Stimulated activated CD4-positive, alpha-beta T cell treated with anti-CD3 and anti-CD28 coated beads, Interleukin-12 subunit alpha, Interleukin-12 subunit beta, amount 100 ng/mL, for 24 hours (primary cell): ENCODE measurements around the gene LRRC18.

Experiments
- DNase-seq, 2 experiments: peaks; one replicate each; pipeline ENCODE4 v3.0.0-alpha.2; 2020; ENCODE audit warnings: low read depth in 2 of 2

LRRC18 gene

DNA sequence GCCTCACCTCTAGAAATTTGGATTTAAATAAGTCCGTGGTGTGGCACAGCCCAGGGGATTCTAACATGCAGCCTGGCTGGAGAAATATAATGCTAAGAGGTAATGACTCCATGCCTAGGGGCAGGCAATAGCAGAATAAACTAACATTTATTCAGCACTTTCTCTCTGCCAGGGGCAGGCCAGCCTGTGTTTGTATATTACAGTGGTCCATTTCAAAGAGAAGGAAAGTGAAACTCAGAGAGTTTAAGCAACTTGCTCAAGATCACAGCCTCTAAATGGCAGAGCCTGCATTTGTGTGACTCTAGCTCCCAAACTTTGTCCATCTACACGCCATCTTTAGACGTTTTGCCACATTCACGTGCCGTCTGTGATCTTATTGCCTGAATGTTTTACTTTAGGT lies 6.7 kb upstream of the LRRC18 start:
- no peak for DNase-seq

DNA sequence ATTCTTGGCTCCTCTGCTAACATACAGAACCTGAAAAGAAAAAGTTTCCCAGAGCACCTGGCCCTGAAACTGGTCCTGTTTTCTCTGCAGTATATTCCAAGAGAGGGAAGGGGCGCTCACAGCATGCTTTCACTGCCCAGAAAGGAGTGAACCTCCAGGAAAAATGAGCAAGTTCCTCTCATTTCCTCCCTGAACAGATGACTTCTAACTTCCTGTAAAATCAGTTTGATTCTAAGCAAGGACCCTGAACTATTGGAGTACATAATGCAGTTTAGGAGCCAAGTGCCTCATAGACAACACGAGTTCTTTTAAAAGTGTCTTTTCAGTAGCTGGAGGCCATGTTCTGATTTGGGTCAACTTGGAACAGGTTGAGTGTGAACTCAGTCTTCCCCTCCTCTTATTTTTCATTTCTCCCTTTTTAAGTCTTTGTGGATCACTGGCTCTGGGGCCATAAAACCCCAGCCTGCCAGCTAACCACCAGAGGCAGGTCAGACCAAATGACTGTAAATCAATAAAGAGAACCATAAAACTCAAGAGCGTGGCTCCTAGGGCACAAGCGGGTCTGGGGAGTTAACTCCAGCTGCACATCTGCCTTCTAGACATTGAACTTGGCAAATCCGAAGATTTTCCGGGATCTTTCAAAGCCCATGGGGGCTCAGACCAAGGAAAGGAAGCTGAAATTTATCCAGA lies 5.9 kb upstream of the LRRC18 start:
- no peak for DNase-seq

DNA sequence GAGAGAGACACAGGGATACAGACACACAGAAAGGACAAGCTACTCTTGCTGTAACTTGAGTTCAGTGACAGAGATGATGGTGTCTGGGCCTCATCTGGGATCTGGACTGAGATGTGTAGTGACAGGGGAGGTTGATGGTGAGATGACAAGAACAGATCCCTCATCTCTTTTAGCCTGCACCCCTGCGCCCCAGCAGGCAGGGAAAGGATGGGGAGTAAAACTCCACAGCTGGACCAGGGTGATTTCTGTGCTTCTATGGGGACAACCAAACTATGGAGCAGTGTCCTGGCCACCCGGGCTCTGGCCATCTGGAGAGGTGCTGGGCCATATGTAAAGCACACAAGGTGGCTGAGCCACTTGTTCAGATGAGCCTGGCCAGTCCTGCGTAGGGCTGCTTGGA lies 4.5 kb upstream of the LRRC18 start:
- no peak for DNase-seq

DNA sequence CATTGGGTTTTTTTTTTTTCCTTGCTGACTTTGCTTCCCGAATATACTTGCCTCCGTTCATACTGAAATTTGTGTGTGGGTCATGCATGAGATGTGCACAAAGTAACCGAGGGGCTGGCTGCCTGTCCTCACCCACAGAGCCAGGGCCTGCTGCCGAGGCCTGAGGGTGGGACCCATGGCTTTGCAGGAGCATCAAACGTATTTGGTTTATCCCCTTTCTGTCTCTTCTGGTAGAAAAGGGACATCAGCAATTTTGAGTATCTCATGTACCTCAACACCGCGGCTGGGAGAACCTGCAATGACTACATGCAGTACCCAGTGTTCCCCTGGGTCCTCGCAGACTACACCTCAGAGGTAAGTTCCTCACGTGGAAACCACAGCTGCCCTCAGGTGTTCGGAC lies 3.5 kb upstream of the LRRC18 start:
- no peak for DNase-seq

DNA sequence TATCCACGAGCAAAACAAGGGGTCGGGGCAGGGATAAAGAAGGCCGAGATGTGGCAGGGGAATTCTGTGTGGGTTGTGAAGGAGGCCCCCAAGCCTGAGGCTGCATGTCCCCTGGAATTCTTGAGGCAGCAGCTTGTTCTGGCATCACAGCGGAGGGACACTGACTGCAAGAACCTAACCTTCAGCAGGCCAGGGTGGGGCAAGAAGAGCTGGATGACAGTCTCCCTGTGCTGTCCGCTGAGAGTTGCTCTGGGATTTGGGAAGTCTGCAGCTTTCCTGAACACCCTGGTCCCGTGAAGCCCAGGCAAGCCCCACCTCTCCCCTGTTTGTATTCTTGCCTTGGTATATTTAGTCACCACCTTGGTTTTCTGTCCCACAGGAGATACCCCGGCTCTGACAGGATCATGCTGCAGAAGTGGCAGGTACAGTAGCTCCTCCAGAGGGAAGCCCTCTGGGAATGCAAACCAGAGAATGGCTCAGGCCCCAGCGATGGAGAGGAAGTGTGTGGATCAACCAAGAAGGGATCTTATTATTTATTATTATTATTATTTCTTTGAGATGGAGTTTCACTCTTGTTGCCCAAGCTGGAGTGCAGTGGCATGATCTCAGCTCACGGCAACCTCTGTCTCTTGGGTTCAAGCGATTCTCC lies 1.9 kb upstream of the LRRC18 start:
- no peak for DNase-seq

DNA sequence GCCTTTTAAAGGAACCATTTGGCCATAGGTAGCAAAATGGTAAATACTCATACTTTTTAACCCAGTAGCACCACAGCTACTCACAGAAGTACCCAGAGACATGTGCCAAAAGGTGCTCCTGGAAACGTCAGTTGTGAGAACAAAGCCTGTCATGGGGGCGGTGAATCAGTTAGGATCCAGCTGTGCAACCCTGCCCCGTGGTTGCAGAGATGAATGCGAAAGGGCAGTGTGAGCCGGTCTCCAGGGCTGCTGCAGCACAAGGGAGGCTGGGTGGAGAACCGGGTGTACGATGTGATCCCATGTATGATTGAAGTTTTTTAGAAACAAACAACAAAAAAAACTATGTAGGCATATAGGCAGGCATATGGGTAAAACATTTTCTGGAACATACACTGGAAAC lies 1.3 kb upstream of the LRRC18 start:
- no peak for DNase-seq

DNA sequence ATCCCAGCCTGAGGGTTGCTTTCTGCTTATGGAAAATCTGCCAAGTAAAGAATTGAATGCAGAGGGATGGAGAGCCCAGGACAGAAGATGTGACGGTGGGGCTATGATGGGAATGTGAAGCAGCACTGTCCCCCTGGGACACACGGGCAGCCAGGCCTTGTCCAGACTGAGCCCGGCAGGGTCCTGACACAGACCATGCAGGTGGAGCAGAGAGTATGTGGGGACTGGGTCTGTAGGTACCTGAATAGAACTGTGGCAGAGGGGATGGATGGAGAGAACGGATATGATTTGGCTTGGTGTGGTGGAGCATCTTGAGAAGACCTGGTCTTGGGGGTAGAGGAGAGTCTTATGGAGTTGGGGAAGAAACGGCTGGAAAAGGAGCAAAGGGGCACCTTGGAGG lies 732 bp upstream of the LRRC18 start:
- no peak for DNase-seq

DNA sequence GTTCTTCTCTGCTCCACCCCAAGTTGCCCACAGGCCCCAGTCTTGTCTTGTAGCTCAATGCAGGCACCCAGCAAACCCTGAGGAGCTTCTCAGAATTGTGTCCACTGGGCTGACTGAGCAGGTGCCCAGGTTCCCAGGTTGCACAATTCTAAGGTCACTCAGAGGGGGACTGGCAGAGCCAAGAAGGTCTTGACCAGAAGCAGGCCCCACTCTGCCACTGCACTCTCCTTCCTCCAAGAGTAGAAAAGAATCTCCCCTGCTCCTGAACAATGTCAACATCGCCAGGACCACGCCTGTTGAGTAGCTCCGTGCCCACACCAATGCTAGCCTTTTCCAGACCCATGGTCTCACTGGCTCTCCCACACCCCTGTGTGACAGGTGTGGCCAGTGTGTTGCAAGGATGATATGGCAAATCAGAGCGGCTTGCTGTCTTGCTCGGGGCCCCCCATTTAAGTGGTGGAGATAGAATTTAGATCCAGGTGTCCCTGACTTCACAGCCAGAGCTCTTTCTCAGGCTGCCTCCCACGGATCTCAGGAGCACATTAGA lies 577 bp downstream of the LRRC18 start:
- no peak for DNase-seq

DNA sequence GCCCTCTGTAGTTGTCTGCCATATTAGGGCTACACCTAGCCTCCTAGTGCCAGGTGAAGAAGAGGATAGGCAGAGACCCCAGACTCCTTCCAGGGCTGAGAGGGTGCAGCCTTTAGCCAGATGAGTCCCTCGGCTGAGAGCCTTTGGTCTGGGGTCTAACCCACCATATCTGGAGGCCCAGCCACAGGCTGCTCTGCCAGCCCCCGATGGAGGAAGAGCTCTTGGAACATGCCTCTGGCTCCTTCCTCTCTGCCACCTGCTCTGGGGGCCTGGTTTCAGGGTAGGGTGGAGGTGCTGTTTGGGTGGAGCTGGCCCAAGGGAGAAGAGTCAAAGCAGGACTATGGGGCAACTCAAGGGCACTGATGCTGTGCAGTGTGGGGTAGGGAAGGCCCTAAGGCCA lies 1.4 kb downstream of the LRRC18 start:
- no peak for DNase-seq

DNA sequence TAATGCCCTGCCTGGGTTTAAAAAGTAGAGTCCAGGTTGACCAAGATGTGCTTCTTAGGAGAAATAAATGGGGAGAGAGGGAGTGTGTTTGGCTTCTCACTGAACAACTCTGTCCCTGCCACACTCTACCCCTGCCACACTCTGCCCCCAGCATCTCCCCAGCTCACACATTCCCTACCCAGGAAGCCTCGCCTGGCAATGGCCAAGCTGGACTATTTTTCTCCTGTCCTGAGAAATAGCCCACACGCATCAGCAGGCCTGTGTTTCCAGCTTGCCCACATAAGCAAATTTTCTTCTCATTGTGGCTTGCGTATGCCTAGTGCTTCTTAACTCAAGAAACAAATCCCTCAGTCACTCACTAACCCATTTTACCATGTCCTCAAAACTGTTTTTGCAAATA lies 1.8 kb downstream of the LRRC18 start:
- DNase-seq, result no peak

DNA sequence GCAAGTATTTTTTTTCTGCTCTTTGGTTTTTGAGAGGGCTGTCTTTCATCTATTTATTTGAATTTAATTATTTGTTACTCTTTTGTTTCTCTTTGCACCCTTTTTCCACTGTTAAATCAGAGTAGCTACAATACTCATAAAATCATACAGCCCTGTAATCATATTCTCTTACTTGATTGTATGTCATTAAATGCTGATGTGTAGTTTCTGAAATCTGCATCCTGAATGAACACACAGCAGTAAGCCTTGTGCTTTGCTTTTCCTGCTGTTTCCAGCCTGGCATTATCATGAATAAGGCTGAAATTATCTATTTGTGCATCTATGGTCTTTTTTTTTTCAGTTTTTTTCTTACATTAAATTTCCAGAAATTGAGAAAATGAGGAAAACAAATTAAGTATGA lies 4.1 kb downstream of the LRRC18 start:
- DNase-seq, result no peak

DNA sequence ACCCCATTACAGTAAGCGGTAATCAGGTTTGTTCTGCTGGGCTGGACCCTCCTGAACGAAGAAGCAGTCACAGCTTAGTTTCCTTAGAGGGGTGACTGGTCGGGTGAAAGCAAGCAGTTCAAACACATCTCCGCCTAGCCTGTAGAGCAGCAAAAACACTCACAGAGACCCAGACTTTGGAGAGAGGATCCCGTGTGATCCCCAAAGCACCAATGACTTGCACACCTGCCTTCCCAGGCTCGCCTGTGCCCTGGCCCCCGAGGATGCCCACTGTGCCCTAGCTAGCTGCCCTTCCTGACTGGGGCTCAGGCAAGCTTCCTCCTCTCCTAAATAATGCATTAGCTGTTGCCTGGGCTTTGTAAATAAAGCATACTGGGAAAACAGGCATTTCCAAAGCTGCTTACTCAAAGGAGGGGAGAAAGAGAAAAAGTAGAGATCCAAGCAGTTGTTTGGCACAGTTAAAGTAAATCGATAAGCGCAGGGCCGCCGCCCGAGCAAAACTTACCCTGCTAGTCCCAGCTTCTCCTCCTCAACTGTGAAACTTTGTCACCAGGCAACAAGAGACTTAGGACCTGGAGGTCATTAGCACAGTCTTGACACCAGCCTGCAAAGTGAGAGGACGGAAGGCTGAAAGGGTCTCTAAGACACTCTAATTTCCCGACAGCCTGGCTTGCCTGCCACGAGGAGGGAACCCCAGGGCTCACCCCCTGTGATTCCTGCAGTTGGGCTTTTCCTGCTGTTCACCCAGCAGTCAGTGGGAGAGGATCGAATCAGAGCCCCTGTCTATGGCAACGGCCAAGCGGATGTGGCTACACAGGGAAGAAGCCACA lies 4.8 kb downstream of the LRRC18 start:
- no peak for DNase-seq

DNA sequence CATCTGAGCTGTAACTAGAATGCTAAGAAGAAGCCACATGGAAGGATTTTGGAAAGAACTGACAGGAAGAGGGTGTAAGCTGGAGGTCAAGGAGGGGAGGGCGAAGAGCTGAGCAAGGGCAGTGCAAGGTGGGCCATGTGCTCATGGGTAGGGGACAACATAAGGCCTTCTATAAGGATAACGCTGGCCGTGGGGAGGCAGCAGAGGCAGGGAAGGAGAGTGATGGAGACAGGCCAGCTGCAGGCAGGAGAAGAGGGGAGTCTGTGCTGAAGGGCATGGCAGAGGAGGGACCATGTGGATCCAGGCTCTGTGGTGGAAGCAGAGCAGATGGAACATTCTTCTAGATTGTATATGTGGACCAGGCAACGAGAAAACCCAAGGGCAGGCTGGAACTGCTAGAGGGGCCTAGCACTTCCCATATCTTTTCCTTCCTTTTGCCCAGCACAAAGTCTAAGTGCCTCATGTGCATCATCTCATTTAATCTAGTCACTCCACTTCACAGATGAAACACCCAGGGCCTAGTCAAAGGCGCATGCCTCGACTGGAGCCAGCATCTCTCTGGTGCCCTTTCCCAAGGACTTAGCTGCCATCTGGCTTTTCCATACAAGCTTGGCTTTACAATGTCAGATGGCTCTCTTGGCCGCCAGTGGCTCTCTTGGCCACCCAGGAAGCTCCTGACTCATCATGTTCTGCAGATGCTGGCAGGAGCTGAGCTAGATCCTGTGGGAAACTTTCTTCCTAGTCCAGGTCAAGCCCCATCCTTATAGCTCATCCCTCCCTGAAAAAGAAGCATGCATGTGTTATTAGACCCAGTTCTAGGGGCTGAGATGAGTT lies 6.6 kb downstream of the LRRC18 start:
- no peak for DNase-seq

DNA sequence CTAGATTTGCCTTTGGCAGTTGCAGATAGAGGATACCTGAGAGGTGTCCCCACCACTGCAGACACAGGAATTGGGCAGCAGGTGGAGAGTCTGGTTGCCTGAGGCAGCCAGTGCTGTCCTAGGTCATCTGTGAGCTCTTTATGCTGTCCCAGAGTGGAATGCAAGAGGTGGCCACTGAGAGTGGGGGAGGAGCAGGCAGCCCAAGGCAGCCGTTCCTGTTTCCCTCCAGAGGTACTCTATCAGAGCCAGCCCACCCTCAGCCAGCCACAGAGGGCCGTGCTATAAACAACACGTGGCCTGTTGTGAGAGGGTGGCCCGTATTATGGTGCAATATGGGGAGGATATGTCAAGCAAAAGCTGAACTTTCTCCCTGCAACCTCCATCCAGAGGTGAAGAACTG lies 8.5 kb downstream of the LRRC18 start:
- DNase-seq, result no peak

DNA sequence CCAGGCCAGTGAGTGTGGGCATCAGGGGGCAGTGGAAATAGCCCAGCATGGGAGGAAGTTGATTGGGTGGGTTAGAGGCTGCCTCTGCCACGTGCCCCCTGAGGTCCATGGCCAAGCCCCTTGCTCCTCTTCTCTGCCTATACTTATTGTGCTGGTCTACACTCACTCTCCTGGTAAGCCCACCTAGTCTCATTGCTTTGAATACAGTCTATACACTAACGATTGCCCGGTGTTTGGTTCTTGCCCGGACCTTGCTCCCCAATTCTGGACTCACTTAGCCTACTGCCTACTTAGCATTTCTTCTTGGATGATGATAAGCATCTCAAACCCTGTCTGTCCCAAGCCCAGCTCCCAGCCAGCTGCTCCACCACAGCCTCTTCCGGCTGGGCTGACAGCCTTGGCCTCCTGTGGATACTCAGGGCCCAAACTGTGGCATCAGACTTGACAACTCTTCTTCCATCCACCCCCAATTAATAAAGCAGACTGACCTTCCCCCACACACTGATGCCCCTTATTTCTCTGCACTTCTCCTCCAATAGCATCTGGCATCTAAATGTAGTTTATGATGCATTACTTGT lies 10.1 kb downstream of the LRRC18 start:
- no peak for DNase-seq

DNA sequence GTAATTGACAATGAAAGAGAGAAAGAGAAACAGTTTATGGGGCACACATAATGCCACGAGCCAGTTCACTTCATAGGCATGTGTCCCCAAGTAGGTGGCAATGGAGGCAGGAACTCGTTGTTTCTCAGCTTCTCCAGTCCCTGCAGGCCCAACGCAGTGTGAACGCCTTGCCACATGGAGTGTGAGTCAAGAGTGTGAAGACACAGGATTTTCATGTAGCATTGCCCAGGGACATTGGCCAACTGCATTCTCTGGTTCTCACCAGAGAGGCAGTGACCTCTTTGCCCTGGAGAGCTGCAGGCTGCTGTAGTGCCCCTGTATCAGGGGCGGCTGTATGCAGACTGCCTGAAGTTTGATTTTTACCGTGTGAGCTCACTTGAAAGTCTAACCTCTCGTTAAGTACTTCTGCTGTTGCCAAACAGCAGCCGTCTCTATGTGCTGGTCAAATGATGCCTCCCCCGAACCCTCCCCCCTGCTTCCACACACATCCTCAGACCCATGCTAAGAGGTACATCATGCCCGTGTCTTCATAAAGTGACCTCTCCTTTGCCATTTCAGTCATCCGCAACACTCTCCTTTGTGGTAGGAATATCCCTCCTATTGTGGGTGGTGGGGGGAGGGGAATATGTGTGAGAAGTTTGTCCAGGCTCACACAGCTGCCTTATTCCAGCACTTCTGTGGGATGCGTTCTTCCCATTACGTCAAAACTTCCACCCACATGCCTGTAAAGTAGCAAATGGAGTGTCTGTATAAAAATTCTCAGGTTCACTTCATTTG lies 12.7 kb downstream of the LRRC18 start:
- DNase-seq, result no peak

DNA sequence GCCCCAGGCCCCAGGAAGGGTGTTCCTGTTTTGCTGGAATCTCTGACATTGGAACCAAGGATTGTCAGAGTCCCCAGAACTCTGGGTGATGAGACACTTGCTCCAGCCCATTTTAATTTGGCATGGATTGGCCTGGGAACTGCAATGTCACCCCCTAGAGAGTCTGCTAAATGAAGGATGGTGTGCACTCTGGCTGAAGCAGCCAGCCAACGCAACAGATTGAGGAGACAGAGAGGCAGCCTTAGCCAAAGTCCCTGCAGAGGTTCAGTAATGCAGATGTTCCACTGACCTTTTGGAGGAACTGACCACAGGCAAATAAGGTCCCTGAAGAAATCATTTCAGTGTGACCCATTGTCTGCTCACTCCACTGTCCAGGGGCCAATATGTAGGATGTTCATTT lies 13.4 kb downstream of the LRRC18 start:
- DNase-seq, result no peak

DNA sequence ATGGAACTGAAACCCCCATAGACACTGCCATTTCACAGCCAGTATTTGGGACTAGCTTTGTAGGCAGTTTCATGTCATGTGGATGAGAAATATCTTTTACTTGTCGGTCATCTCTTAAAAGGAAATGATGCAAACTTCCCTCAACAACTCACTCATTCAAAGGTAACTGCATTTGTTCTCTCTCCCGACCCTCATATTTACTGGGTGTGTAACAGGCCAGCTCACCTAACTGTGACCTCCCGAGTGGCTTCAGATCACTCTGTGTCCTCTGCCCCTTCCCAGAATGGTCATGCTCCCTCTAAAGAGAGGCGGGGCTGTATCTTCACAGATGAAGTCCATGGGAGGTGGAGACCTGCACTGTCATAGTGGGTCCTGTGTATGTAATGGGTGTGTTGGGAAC lies 14.7 kb downstream of the LRRC18 start:
- no peak for DNase-seq

DNA sequence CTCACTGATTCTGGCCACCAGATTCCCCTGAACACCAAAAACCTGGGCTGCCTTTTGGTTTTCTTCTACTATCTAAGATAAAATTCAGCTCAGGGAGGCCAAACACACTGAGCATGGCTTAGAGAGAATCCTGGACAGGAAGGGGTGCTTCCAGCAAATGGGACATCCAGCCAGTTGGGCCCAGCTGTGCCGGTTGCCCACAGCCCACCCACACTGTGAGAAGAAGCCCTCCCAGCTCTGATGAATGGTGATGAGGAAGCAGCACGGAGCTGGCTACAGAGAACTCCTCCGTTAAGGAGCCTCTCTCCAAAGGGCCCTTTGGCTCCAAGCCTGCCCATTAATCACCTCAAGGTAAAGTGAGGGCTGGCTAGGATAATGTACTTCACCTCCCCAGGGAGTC lies 15.9 kb downstream of the LRRC18 start:
- DNase-seq, result no peak

DNA sequence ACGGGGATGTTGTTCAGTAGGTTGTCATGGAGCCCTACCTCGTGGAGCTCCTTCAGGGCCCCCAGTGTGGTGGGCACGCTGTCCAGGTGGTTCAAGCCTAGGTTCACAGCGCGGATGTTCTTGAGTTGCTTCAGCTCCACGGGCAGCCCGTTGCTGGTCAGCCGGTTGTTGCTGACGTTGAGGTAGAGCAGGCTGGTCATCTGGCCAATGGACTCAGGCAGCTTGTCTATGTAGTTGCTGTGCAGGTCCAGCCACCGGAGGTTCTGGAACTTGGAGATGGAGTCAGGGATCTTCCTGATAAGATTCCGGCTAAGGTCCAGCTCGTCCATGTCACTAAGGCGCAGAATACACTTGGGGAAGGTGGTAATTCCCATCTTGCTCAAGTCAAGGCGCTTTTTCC lies 26.0 kb downstream of the LRRC18 start:
- no peak for DNase-seq

DNA sequence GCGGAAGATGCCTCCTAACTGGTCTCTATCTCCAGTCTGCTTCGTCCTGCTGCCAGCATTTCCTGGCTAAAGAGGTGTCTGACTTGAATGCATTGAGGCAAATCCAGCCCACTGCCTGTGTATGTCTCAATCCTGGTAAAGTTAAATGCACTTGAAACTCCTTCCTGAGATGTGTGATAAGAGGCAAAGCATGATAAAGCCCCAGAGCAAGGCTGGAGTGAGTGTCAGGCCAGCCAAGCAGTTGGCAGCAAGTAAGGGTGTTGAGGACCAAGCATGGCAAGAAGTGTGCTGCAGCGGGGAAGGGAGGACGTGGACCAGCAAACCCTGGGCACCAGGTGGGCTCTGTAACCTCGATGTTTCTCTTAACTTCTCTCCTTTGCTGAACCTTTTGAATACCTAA lies 29.1 kb downstream of the LRRC18 start:
- DNase-seq, result no peak
